AG09319 (cell line): ENCODE results near the gene D2HGDH.

ENCODE experiments used
- DNase-seq: peaks from one replicate; pipeline ENCODE4 v3.0.0-alpha.2; 2010; ENCODE audit warnings: low read depth; ENCODE audit errors: extremely low read depth
- CTCF ChIP-seq: IDR thresholded peaks from 2 replicates; pipeline ENCODE4 v1.5.1; 2011; ENCODE audit warnings: low read depth, mild to moderate bottlenecking, inconsistent platforms, low read length, moderate library complexity

Gene D2HGDH

GRCh38 chr2:241734467-241735208 is at the start of gene D2HGDH:
D2HGDH (plus strand) TSS chr2:241734630; CDS start chr2:241735225, 595 bp downstream.
- TF ChIP-seq CTCF: no peak
- peak; percentile 45 for DNase-seq

GRCh38 chr2:241686324-241686649 is 48.1 kb upstream of the D2HGDH start:
- TF ChIP-seq CTCF: no peak

DNA sequence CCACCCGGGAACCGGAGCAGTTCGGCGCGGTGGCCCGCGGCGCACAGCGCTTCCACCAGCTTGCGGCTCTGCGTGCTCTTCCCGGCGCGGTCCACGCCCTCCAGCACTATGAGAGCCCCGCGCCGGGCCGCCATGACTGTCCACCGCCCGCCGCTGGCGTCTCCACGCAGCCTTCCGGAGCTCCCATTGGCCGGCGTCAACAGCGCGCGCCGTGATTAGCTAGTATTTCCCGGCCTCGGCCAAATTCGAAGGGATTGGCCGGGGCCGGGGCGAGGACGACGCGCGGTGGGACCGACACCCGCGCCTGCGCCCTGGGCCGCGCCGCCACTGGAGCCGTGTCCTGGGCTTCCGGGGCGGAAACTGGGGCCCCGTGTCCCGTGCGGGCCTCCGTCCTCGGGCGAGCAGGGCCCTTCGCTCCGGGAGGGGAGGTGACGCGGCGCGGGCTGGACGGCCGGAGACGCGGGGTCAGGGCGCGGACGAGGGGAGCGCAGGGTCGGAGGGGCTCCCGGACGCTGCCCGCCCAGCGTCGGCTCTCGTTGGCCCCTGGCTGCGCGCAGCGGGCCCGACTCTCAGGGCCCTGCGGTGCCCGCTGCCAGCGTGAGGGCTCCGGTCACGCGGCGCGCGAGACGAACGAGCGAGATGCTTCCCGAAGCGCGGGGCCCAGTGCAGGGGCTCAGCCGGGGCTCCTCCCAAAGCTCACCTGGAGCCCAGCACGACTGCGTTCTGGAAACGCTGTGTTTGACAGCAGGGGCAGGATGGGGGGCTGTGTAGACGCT is 47.6 kb upstream of the D2HGDH start, which contains the start of gene DTYMK:
TSS of gene DTYMK (minus strand) at position 166 of the 776 bp plus-strand sequence. CDS start at position 134, 32 bp downstream.
- DNase-seq: peak; percentile 86
- no peak for TF ChIP-seq CTCF

More at GRCh38 chr2:241686324-241686649, 48.1 kb upstream of the D2HGDH start:
- no peak for DNase-seq

- TF ChIP-seq CTCF: no peak
- no peak for DNase-seq
These were observed 45.1 kb upstream of the D2HGDH start for GRCh38 chr2:241689306-241689705.

DNA sequence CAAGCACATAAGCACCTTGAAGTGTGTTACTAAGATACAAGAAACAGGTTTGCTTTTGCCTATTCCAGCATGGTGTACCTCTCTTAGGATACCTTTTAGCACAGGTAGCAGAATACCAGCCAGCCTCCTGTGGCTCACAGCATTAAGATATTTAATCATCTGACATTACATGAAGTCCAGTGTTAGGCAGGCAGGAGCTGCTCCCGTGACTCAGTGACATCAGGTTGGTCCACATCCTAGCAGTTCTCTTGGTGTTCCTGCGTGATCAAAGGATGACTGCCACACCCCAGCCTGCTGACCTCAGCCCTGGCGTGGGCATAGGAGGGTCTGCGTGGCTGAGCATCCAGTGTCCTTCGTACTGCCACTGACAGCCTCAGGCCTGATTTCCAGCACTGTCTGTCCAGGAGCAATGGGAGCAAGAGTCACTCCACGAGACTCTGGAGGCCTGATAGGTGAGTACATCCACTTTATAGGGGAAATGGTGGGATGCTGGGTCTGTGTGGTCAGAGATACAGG is 44.2 kb upstream of the D2HGDH start:
- no peak for DNase-seq
- no peak for TF ChIP-seq CTCF

DNA sequence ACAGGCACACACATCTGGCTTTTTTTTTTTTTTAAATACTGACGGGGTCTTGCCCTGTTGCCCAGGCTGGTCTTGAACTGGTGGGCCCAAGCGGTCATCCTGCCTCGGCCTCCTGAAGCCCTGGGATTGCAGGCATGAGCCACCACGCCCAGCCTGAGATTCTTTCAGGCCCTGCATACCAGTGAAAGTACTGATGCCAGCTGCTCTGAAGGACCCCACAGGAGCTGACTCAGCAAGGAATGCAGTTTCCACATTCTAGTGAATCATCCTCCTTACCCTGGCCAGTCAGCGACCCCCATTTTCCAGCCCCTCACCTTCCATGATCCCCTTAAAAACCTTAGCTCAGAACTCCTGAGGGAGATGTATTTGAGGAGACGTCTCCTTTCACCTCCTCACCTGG is 42.0 kb upstream of the D2HGDH start:
- TF ChIP-seq CTCF: no peak
- peak; percentile 16 for DNase-seq

- TF ChIP-seq CTCF: no peak
- DNase-seq: no peak
These were observed 38.8 kb upstream of the D2HGDH start for GRCh38 chr2:241695651-241696050.
